HepG2 (cell line): Measurements from ENCODE around the gene RAC3. TPM values are rescaled to one million over a fixed set of nuclear protein-coding genes. Genes with fewer than 3 reads are reported as not detected.

Source experiments
- CHCHD3 ChIP-seq: sonication (generic); formaldehyde crosslinking; IDR thresholded peaks from 2 replicates; pipeline ENCODE4 v1.8.0; 2022; ENCODE audit warnings: mild to moderate bottlenecking, missing genetic modification reagents, moderate library complexity
- NRL ChIP-seq: sonication (generic); formaldehyde crosslinking; IDR thresholded peaks from 2 replicates; pipeline ENCODE4 v1.5.0; 2020; ENCODE audit warnings: missing genetic modification reagents, mild to moderate bottlenecking, moderate library complexity, borderline replicate concordance
- SNAI1 ChIP-seq: sonication (generic); formaldehyde crosslinking; IDR thresholded peaks from 2 replicates; pipeline ENCODE4 v1.5.0; 2020; ENCODE audit warnings: mild to moderate bottlenecking, missing genetic modification reagents, borderline replicate concordance
- YEATS4 ChIP-seq: sonication (generic); formaldehyde crosslinking; IDR thresholded peaks from 2 replicates; pipeline ENCODE4 v1.4.0; 2020; ENCODE audit warnings: missing genetic modification reagents, borderline replicate concordance
- ZNF446 ChIP-seq: sonication (generic); formaldehyde crosslinking; IDR thresholded peaks from 2 replicates; pipeline ENCODE4 v1.5.0; 2020; ENCODE audit warnings: mild to moderate bottlenecking, missing genetic modification reagents
- ZNF781 ChIP-seq: sonication (generic); formaldehyde crosslinking; IDR thresholded peaks from 2 replicates; pipeline ENCODE4 v1.5.1; 2020; ENCODE audit warnings: borderline replicate concordance, mild to moderate bottlenecking, missing genetic modification reagents; ENCODE audit errors: not compliant biosample characterization
- ZSCAN25 ChIP-seq: sonication (generic); formaldehyde crosslinking; IDR thresholded peaks from 2 replicates; pipeline ENCODE4 v1.8.0; 2022; ENCODE audit warnings: mild to moderate bottlenecking, missing genetic modification reagents
- polyA plus RNA-seq, 8 experiments: library from polyadenylated mRNA; depleted of rRNA in 3 of 8; stranded (reverse) in 7 of 8; unstranded in 1 of 8; fragments of >200 nt; fragmentation: Illumina TruSeq in 4 of 8; extraction: Trizol in 4 of 8; gene quantifications; 2 replicates each; pipeline versions ENCODE4 v1.2.1 to v1.2.3, GENCODE V29; 2011 to 2016; ENCODE audit warnings: low read depth in 4 of 8, missing spikeins in 1 of 8, mixed read lengths in 1 of 8; ENCODE audit not compliant: insufficient read depth in 1 of 8
- total RNA-seq, 5 experiments: library from RNA; depleted of rRNA; stranded (reverse); fragments of >200 nt; fragmentation: Illumina TruSeq; extraction: Trizol; gene quantifications; 2 replicates each; pipeline ENCODE4 v1.2.3, GENCODE V29; 2016; ENCODE audit warnings: low read depth in 1 of 5
- TF ChIP-seq, protein P1 (sequence below): sonication (generic); formaldehyde crosslinking; IDR thresholded peaks from 2 replicates; pipeline ENCODE4 v1.4.0; 2020; ENCODE audit warnings: mild to moderate bottlenecking, missing genetic modification reagents
- TF ChIP-seq, protein P2 (sequence below): sonication (generic); formaldehyde crosslinking; IDR thresholded peaks from 2 replicates; pipeline ENCODE4 v1.4.0; 2020; ENCODE audit warnings: missing genetic modification reagents
- TF ChIP-seq, protein P3 (sequence below): sonication (generic); formaldehyde crosslinking; IDR thresholded peaks from 2 replicates; pipeline ENCODE4 v1.4.0; 2020; ENCODE audit warnings: missing genetic modification reagents; ENCODE audit errors: not compliant biosample characterization
- TF ChIP-seq, protein P4 (sequence below): conservative IDR thresholded peaks from 2 replicates; pipeline ENCODE4 v1.6.1; 2018; ENCODE audit warnings: missing genetic modification reagents
- TF ChIP-seq, protein P5 (sequence below): IDR thresholded peaks from 2 replicates; pipeline ENCODE4 v1.6.1; 2016; ENCODE audit warnings: missing biosample characterization, missing genetic modification reagents, low read depth

RAC3 gene
- total and polyA plus RNA-seq, 2 of the 13 experiments (the other 11 are each of a cell fraction or from before 2014, with no cell fraction given) = 10.5 to 21.3 TPM

DNA sequence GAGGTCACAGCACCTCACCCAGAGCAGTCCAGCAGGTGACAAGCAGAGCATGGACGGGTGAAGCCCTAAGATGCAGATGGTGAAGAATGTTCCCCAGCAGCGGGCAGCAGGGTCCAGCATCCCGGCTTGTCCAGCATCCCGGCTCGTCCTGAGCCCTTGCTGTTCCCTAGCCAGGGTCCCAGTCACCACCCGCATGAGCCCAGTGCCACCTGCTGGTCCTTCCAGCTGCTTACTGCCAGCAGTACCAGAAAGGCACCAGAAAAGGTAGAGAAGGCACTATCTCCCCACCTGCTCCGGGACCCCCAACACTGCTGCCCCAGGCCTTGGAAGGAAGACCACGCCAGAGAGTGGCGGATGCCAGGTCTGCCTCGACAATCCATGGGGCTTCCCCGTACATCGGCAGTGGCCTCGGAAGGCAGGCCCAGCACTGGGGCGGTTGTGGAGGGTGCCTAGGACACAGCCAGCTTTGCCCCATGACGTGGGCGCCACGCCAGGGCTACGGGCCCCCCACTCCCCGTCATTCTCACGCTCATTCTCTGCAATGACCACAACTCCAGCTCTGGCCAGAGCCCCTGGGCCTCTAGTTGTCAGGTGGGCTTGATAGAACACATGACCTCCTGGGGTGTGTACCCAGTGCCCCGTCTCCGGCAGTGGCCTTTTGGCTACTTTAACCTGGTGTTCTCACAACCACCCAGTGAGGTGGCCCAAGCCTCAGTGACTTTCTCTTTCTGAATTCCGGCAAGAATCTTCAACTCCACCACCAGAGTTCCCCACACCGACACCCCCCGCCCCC lies 10.2 kb upstream of the RAC3 start (continued):
- TF ChIP-seq, protein P1, sequence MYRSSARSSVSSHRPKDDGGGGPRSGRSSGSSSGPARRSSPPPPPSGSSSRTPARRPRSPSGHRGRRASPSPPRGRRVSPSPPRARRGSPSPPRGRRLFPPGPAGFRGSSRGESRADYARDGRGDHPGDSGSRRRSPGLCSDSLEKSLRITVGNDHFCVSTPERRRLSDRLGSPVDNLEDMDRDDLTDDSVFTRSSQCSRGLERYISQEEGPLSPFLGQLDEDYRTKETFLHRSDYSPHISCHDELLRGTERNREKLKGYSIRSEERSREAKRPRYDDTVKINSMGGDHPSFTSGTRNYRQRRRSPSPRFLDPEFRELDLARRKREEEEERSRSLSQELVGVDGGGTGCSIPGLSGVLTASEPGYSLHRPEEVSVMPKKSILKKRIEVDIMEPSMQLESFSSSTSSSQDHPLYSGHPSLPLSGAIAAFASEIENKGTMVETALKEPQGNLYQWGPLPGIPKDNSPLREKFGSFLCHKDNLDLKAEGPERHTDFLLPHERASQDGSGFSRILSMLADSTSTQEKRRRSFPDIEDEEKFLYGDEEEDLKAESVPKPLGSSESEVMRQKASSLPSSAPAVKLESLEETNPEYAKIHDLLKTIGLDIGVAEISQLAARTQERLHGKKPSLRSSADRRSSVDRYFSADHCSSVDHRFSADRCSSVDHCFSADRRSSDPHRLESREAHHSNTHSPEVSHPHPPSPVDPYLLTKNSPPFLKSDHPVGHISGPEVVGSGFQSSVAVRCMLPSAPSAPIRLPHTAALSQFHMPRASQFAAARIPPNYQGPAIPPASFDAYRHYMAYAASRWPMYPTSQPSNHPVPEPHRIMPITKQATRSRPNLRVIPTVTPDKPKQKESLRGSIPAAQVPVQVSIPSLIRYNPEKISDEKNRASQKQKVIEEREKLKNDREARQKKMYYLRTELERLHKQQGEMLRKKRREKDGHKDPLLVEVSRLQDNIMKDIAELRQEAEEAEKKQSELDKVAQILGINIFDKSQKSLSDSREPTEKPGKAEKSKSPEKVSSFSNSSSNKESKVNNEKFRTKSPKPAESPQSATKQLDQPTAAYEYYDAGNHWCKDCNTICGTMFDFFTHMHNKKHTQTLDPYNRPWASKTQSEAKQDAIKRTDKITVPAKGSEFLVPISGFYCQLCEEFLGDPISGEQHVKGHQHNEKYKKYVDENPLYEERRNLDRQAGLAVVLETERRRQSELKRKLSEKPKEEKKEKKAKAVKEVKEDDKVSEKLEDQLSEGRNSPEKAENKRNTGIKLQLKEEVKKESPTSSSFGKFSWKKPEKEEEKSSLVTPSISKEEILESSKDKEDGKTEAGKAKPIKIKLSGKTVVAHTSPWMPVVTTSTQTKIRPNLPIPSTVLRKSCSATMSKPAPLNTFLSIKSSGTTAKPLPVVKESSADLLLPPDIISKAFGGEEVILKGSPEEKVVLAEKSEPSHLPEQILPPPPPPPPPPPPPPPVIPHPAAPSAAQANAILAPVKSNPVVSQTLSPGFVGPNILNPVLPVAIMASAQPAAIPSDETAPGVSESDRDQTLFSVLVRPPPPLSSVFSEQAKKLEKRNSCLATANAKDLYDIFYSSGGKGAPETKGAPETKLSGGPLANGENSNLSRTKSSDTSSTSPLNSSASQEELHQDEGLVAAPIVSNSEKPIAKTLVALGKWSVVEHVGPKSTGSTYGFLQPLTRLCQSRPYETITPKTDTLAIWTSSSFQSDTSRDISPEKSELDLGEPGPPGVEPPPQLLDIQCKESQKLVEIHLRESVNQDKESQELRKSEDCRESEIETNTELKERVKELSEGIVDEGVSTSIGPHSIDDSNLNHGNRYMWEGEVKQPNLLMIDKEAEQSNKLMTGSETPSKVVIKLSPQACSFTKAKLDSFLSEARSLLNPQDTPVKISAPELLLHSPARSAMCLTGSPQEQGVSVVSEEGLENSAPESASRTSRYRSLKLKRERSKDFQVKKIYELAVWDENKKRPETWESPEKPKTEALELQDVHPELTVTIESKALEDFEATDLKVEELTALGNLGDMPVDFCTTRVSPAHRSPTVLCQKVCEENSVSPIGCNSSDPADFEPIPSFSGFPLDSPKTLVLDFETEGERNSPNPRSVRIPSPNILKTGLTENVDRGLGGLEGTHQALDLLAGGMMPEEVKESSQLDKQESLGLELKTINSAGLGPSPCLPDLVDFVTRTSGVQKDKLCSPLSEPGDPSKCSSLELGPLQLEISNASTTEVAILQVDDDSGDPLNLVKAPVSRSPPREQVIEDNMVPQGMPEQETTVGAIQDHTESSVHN (CRISPR knock-in tag) = peak; percentile 70; the same call in 1 of the 2 replicates
- TF ChIP-seq ZSCAN25 (CRISPR knock-in tag) (peak; percentile 56; the same call in 1 of the 2 replicates), ZNF446 (CRISPR knock-in tag) (0 out of 2 replicates have a peak, but pooled peaks have one; percentile 15), ZNF781 (CRISPR knock-in tag) (no peak), NRL (no peak), CHCHD3 (peak; percentile 76; the same call in 1 of the 2 replicates), SNAI1 (CRISPR knock-in tag) (peak; percentile 49; the same call in 1 of the 2 replicates), YEATS4 (CRISPR knock-in tag) (peak; percentile 68; the same call in 1 of the 2 replicates)
- TF ChIP-seq, protein P2, sequence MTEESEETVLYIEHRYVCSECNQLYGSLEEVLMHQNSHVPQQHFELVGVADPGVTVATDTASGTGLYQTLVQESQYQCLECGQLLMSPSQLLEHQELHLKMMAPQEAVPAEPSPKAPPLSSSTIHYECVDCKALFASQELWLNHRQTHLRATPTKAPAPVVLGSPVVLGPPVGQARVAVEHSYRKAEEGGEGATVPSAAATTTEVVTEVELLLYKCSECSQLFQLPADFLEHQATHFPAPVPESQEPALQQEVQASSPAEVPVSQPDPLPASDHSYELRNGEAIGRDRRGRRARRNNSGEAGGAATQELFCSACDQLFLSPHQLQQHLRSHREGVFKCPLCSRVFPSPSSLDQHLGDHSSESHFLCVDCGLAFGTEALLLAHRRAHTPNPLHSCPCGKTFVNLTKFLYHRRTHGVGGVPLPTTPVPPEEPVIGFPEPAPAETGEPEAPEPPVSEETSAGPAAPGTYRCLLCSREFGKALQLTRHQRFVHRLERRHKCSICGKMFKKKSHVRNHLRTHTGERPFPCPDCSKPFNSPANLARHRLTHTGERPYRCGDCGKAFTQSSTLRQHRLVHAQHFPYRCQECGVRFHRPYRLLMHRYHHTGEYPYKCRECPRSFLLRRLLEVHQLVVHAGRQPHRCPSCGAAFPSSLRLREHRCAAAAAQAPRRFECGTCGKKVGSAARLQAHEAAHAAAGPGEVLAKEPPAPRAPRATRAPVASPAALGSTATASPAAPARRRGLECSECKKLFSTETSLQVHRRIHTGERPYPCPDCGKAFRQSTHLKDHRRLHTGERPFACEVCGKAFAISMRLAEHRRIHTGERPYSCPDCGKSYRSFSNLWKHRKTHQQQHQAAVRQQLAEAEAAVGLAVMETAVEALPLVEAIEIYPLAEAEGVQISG = peak; percentile 78
- TF ChIP-seq, protein P3, sequence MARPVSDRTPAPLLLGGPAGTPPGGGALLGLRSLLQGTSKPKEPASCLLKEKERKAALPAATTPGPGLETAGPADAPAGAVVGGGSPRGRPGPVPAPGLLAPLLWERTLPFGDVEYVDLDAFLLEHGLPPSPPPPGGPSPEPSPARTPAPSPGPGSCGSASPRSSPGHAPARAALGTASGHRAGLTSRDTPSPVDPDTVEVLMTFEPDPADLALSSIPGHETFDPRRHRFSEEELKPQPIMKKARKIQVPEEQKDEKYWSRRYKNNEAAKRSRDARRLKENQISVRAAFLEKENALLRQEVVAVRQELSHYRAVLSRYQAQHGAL = peak; percentile 45
- TF ChIP-seq, protein P4, sequence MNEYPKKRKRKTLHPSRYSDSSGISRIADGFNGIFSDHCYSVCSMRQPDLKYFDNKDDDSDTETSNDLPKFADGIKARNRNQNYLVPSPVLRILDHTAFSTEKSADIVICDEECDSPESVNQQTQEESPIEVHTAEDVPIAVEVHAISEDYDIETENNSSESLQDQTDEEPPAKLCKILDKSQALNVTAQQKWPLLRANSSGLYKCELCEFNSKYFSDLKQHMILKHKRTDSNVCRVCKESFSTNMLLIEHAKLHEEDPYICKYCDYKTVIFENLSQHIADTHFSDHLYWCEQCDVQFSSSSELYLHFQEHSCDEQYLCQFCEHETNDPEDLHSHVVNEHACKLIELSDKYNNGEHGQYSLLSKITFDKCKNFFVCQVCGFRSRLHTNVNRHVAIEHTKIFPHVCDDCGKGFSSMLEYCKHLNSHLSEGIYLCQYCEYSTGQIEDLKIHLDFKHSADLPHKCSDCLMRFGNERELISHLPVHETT = peak; percentile 24; the same call in 1 of the 2 replicates
- TF ChIP-seq, protein P5, sequence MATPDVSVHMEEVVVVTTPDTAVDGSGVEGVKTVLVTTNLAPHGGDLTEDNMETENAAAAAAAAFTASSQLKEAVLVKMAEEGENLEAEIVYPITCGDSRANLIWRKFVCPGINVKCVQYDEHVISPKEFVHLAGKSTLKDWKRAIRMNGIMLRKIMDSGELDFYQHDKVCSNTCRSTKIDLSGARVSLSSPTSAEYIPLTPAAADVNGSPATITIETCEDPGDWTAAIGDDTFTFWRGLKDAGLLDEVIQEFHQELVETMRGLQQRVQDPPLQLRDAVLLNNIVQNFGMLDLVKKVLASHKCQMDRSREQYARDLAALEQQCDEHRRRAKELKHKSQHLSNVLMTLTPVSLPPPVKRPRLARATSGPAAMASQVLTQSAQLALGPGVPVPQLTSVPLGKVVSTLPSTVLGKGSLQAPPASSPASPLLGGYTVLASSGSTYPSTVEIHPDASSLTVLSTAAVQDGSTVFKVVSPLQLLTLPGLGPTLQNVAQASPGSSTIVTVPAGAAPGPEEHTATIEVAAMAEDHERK = no peak
